NCI-H146 treated with DMSO at 0.1 percent for 48 hours (cell line): ENCODE data around the gene NEDD4L.

ENCODE experiments used
- DNase-seq: peaks from one replicate; lab custom pipeline; 2025; ENCODE audit not compliant: unreplicated experiment; lab: John Stamatoyannopoulos, UW

NEDD4L gene

DNA sequence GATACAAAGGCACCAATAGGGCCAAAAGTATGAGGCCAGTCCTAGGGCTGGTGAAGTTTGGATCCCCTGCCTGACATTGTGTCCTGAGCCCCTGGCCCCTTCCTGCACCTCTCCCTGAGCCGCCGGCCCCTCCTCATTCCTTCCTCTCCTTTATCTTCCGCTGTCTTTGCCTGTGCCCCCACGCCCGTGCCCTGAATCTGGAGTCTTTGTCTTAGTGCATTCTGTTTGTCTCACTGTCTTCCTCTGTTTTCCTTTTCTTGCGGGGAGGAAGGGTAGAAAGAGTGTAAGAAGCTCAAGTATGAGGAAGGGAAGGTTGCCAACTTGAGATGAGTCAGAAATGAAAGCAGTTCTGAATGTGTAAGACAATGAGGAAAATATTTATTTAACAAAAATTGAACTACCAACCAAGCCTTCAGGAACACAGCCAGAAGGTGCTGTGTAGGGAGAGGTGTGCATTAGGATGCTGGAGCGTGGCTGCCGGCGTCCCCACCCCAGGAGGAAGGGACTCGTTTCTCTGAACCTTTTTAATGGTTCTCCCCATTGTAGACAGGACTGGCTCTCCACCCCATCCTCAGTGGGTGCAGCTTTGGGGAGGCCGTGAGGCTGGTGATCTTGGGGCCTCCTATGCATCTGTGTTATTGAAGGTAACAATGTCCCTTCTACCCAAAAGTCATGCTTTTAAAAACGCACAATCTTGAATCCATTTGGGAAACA is 133.1 kb downstream of the NEDD4L start:
- no peak for DNase-seq

DNA sequence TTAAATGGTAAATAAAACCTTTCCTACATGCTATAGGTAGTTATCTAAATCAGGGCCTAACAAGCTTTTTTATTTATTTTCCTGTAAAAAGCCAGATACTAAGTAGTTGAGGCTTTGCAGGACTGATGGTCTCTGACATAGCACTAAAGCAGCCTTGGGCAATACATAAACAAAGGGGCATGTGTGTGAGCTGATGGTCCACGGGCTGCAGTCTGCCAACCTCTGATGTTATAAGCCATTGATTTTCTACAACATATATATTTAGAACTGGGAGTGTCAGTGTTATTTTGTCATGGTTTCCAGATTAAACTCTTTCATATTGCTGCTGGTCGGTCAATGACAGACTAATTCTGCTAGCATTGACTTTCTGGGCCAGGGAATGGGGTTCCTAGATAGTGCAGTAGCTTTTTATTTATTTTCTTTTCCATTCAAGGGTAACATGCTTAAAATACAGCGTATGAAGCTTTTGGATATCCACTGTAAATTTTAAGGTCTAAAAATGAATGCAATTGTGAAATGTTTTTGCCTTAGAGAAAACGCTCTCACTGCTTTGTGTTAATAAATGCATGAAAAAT is 134.0 kb downstream of the NEDD4L start:
- DNase-seq = no peak

- DNase-seq = no peak
Measured at GRCh38 chr18:58178511-58178910, 134.5 kb downstream of the NEDD4L start.

- no peak for DNase-seq
Measured at GRCh38 chr18:58180172-58180571, 136.1 kb downstream of the NEDD4L start.

GRCh38 chr18:58180738-58181353 is 136.8 kb downstream of the NEDD4L start:
- peak; percentile 86 for DNase-seq

GRCh38 chr18:58181988-58182387 is 138.0 kb downstream of the NEDD4L start:
- DNase-seq = no peak

DNA sequence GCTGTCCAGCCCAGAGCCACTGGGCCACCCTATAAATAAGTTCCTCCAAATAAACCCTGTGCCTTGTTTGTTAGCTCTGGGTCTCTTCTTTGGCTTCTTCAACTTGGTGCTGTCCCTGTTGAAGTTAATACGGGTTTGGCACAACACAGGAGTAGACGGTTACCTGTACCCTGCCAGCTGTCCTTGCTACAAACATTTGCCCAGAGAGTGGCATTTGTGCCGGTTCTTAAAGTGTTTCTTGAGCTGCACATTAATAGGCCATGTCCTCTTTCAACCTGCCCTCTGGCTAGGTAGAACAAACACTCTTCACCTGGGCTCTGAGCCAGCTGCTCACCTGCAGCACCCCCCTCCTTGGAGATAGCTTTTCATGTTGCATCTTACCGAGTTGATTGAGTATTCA is 139.2 kb downstream of the NEDD4L start:
- peak; percentile 93 for DNase-seq

- no peak for DNase-seq
Measured at GRCh38 chr18:58186258-58186948, 142.4 kb downstream of the NEDD4L start.

DNA sequence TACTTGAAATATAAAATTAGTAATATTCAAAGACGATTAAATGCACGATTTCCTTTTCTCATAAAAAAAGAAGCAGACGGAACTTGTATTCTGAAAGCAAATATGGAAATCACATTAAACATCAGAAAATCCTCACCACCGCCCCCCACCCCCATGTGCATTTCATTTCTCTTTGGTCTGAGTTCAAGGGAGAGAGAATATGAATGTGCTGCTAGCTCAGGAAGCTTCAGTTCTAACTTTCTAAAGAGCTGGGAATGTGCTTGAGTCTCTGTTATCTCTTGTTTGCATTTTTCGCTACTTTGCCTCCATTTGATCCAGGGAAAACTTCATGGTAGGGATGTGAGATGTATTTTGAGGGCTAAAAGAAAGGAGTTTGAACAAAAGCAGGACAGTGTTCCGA is 143.6 kb downstream of the NEDD4L start:
- DNase-seq = no peak

DNA sequence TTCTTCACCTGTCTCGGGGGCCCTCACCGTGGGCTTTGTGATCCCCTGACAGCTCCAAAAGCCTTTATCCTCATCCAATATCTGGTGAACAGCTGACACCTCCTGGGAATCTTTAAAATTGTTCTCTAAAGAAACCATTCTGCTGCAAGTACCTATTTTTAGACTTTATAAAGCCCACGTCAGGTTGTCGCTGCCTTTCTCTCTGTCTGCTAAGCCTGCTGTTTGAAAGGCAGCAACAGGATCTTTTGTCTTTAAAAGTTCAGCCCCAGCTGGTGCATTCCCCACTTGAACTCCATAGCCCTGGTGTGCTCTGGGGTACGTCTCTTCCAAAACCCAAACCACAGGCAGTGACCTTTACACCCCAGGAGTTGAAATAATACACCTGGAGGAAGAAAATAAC is 145.0 kb downstream of the NEDD4L start:
- no peak for DNase-seq

DNA sequence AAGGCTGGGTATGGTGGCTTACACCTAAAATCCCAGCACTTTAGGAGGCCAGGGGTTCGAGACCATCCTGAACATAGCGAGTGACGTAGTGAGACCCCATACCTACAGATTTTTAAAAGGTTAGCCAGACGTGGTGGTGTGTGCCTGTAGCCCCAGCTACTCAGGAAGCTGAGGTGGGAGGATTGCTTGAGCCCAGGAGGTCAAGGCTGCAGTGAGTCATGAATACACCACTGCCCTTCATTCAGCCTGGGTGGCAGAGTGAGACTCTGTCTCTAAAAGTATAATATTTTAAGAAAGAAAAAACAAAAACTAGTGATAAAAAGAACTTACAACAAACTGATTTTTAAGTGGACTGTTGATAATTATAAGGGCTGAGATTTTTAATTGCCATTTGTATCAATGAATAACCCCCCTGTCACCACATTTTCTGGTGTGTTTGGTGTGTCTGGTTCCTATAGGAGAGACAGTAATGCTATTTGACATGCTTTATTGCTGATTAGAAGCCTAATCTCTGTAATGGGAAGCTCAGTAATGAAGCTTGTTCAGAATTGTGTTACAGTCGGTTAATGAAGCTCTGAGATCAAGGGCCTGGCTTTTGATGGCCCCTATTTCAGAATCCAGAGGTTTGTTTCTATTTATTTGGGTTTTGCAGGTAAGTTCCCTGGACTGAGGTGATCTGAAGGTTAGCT is 147.0 kb downstream of the NEDD4L start:
- DNase-seq = no peak

DNA sequence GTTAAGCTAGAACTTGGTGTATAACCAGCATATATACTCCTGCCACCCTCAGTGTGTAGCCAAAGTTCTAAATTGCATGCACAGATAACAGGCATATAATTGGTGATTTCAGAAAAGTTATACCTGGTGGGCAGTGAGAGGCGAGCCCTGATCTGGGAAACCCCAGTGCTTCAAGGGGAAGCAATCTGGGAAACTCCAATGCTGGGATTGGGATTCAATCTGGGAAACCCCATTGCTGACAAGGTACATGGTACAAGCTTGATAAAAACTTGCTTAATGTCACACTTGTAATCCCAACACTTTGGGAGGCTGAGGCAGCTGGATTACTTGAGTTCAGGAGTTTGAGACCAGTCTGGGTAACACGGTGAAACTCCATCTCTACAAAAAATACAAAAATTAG is 147.6 kb downstream of the NEDD4L start:
- no peak for DNase-seq

GRCh38 chr18:58192519-58192918 is 148.5 kb downstream of the NEDD4L start:
- no peak for DNase-seq

GRCh38 chr18:58194028-58194427 is 150.0 kb downstream of the NEDD4L start:
- DNase-seq = peak; percentile 39

- DNase-seq = peak; percentile 90
Measured at GRCh38 chr18:58195278-58195765, 151.3 kb downstream of the NEDD4L start.

DNA sequence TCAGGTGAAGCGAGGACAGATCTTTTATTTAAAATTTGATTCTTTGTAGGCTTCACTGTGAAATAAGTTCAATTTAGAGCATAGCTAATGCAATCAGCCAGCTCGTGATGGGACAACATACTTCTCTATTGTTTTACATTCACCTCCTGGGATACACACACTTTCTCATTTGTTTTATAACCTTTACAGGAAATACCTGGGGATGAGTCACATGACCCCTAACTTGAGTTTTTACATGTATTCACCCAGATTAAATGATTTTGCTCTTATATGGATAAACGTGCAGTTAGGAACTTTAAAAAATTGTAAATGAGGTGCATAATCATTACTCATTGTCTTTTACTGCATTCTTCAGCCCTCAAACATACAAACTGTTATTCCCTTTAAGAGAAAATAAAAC is 152.1 kb downstream of the NEDD4L start:
- DNase-seq = no peak

DNA sequence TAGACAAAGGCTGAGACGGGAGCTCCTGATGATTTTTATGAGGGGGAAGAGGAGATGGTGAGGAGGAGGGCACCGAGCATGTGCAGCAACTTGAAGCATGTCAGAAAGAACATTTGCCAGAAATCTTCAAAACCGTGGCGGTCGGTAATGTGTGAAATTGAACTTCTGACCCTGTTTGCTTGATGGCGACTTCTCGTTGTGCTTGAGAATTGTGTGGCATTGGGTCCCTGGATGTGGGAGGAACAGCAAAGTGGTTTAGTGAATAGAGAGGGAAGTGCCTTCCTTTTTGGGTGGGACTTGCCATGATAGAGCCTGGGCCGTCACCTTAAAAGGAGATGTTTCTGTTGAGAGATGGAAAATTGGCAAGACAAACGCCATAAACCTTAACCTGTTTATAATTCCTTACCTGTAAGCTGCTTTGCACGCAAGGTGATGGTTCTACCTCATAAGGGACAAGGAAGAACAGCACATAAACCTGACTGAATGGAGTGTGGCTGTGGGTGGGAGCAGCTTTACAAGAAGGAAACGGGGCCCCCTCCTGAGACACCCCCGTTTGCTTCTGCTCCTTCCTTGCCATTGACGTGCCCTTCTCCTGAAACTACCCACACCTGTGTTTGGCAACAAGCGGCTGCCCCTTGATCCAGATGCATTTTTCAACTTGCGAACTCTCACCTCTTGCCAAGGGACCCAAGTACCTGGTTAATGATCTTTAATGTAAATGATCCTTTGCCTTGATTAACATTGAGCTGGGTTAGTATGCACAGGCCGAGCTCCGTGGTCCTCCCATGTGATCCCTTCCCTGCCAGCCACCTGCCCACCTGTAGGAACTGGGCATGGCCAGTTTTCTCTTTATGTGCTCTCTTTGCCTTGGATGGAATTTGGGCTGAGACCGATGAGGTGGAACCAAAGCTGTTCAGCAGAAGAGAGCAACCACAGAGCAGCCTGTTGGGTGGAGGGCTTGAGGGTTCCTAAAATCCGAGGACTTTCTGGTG is 153.2 kb downstream of the NEDD4L start:
- no peak for DNase-seq

GRCh38 chr18:58201268-58201667 is 157.2 kb downstream of the NEDD4L start:
- no peak for DNase-seq

DNA sequence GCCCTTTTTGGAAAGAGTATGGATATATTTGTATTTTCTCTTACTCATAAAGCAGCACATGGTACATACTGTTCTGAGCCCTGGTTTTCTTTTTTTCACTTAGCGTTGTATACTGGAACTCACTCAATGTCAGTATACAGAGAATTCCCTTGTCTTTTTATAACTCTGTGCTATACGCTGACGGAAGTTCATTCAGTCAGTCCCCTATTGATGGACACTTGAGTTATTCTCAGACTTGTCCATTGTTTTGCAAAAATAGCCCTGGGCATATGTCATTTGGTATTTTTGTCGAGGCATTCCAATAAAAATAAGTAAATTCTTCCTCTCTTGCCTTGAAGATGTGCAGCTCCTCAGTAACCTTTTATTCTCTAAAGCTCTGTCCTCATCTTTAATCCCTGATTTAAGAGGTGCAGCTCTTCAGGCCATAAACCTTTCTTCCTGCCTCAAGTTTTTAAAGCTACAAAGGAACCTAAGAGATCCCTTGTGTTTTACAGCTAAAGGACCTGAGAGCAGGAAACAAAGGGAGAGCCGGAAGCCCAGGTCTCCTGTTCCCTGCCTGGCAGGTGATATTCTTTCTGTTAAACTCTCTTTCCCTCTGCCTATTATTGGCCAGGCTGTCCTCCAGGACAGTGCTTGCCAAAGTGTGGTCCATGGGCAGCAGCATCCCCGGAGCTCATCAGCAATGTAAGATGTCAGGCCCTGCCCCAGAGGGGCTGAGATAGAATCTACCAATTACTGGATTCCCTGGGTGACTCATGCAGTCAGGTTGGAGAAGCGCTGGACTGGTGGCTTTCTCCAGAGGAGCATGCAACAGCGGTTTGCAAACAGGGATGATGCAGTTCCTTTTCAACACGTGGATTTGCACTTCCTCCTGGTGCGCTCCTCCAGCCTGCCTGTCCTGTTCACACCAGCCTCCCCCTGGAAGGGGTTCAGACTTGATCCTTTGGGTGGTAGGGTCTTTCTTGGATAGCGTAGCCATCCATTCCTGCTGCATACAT is 158.0 kb downstream of the NEDD4L start:
- peak; percentile 90 for DNase-seq
